ENCODE measurements around the gene ETS1. TPM values are rescaled to one million over a fixed set of nuclear protein-coding genes. Genes with fewer than 3 reads are reported as not detected.
A peak's percentile ranks its signal among the peaks of the same experiment; 100 is the strongest.

Gene ETS1
- total RNA-seq, 1 experiment from 2014 or later: 9.2 TPM

- peak; percentile 56 for DNase-seq (ENCODE audit: low read depth)
- in situ Hi-C loops (cut with HindIII; ENCODE audit: low pct_unique_long_range_greater_than_20kb, low sequenced_read_pairs): no loop called here
These were observed 69.7 kb downstream of the ETS1 start for GRCh38 chr11:128517451-128518230.

DNA sequence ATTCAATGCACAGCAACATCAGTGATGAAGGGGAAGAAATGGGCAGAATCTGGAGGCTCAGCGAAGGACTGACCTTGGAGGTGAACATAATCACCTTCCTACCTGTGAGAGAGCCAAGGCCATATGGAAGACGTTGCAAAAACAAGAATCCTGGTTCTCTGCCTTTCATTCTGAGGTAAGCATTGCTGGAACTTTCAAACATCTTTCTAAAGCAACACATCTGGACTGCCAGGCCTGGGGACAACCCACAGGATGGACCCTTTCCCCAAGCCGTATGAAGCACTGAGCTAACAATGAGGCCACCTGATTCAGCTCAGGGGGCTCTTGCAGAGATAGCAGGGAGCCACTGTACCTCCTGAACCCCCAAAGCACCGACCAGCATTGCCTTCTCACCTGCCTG lies 70.5 kb downstream of the ETS1 start:
- in situ Hi-C loops (cut with HindIII; ENCODE audit: low pct_unique_long_range_greater_than_20kb, low sequenced_read_pairs): no loop called here
- DNase-seq (ENCODE audit: low read depth): no peak

DNA sequence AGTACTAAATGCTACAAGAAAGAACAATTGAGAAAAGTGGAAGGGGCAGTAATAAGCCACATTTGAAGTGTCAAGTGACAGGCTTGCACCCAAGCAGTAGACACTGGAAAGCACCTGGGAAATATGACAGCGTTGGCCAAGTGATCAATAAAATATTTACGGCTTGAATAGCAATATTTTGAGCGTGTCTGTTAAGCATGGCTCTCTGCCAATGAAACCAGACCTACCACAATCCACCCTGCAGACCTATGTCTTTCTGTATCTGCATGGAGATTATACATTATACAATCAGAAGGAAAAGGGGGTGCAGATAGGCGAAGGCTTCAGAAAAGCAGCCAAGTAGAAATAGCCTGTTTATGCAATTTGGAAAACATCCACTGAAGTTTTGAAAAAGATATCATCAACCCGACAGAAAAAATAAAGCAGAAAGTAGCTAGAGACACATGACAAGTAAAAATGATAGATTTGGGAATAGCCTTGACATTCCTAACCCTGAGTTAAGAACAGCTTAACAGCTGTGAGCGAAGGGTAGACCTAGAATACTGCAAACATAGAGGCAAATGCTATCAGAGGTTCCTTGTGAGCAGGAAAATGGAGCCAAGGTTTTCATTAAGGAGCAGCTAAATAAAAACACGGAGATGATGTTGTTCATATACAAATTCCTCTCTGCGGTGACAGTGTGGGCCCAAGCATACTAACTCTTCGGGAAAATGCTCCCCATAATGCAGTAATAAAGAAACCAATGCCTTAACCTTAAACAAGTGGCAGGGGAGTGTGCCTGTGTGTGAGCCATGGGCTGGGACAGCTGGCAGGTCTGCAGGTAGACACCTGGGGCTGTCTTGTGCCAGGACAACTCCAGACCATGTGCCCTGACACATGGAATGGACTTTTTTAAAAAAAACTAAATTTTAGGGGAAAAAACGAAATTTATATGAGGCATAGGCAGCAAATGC lies 71.3 kb downstream of the ETS1 start:
- in situ Hi-C loops (cut with HindIII; ENCODE audit: low pct_unique_long_range_greater_than_20kb, low sequenced_read_pairs): no loop called here
- no peak for DNase-seq (ENCODE audit: low read depth)

- in situ Hi-C loops (cut with HindIII; ENCODE audit: low pct_unique_long_range_greater_than_20kb, low sequenced_read_pairs): no loop called here
- DNase-seq (ENCODE audit: low read depth): no peak
These were observed 72.3 kb downstream of the ETS1 start for GRCh38 chr11:128515086-128515485.

DNA sequence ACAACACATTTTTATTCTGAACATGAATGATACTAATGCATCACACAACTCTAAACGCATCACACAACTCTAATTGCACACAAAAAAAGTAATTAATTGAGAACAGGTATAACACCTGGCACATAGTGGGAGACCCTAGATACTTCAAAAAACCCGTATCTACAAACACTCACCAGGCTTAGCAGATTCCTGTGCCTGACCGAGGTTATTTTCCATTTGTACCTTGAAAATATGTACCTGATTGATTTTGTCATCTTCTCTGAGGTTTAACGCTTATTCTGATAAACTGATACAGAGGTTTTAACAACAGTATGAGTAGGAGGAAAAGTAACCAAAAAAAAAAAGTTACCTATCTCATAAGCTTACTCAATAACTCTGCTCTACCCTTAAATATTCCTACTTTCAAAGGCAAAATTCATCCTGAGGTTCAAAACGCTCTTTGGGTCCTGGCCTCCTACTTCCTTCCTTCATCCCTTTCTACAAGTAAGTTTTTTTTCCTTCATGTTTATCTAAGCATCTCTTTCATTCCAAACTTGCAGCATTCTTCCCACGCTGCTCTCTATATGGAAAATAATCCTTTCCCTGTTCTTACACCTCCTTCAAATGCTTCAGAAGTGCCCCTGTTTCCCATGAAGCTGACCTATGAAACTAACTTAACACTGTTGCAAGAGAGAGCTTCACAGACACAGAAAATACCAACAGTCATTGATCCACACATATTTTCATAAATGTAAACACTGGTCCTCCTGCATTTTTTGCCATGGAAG lies 73.3 kb downstream of the ETS1 start:
- in situ Hi-C loops (cut with HindIII; ENCODE audit: low pct_unique_long_range_greater_than_20kb, low sequenced_read_pairs): no loop called here
- no peak for DNase-seq (ENCODE audit: low read depth)

DNA sequence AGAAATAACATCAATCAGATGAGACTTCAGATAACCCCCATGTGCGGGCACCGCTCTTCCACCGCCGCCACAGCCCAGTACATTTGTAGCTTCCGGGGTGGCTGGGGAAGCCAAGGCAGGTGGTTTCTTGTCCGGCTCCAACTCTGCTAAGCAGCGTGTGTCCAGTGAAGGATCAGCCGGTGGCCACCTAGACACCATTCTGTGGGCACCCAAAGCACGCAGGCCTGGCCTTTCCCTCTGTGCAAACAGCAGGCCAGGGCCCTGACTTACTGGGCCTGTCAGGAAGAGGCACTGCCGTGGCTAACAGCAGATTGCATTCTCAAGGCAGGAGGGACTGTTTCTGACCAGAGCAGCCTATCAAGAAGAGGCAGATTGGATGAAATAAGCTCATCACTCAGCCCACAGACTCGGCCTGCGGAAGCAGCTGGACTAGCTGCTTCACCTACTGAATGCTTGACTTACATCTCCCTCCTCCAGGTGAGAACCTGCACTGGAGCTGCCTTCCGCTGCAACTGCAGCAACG lies 74.8 kb downstream of the ETS1 start:
- DNase-seq (ENCODE audit: low read depth): no peak
- in situ Hi-C loops (cut with HindIII; ENCODE audit: low pct_unique_long_range_greater_than_20kb, low sequenced_read_pairs): no loop called here

DNA sequence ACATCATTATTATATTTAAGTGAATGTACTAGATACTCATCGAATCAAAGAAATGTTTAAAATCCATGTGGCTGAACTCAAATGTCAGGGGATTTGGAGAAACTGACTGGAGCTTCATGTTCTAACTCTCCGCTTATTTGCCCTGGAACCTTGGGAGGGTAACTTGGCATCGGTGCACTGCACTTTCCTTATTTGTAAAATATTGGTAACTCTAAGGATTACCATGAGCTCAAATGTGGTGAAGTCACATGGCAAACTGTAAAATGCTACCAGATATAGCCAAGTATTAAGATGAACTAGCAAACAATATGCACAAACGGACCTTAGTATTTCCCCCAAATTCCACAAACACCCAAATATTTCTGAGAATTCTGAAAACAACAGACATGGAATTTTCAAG lies 75.6 kb downstream of the ETS1 start:
- in situ Hi-C loops (cut with HindIII; ENCODE audit: low pct_unique_long_range_greater_than_20kb, low sequenced_read_pairs): no loop called here
- DNase-seq (ENCODE audit: low read depth): no peak

- no peak for DNase-seq (ENCODE audit: low read depth)
- in situ Hi-C loops (cut with HindIII; ENCODE audit: low pct_unique_long_range_greater_than_20kb, low sequenced_read_pairs): no loop called here
These were observed 77.6 kb downstream of the ETS1 start for GRCh38 chr11:128509621-128510389.

GRCh38 chr11:128508770-128509510 lies 78.4 kb downstream of the ETS1 start:
- in situ Hi-C loops (cut with HindIII; ENCODE audit: low pct_unique_long_range_greater_than_20kb, low sequenced_read_pairs): no loop called here
- DNase-seq (ENCODE audit: low read depth): no peak

GRCh38 chr11:128507936-128508335 lies 79.4 kb downstream of the ETS1 start:
- in situ Hi-C loops (cut with HindIII; ENCODE audit: low pct_unique_long_range_greater_than_20kb, low sequenced_read_pairs): no loop called here
- no peak for DNase-seq (ENCODE audit: low read depth)

DNA sequence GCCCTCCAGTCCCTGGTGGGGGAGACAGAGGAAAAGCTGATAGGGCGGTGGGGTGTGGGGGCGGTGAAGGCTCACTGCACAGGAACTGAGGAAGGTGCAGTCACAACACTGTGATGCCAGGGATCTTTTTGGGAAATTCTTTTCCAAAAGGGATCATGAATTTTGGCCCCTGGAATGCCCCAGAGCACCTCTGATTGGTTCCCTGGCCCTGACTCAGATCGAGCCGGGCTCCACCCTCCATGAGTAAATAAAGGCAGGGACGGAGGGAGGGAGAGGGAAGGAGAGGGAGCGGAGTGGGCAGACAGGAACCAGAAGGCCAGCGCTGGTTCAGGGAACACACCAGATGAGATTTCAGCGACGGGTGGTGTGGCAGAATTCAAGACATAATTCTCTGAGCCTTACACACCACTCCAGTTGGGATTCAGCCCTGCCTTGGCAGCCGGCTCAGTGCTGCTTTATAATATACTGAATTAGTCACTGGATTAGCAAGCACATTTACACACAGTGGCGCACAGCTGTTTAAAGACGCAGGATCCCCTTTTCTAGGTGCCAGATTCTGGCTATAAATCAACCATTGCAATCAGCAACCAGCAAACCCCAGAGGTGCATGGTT lies 80.3 kb downstream of the ETS1 start:
- peak; percentile 70 for DNase-seq (ENCODE audit: low read depth)
- in situ Hi-C loops (cut with HindIII; ENCODE audit: low pct_unique_long_range_greater_than_20kb, low sequenced_read_pairs): no loop called here

DNA sequence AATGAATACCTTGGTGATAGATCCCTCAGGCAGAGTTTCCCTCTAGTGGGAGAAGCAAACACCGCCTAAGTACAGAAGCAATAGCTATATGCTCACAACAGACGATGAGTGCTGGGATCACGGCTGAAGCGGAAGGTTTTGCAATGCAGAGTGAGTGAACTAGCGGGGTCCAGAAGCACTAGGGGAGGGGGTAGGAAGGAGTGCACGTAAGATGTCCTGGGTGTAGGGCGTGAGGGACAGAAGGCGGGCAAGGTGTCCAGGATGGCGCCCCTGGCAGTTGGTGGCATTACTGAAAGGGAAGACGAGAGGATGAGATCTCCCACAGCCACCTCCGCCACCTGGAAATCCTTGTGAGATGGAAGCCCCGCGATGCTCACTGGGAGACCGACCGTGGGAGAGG lies 81.0 kb downstream of the ETS1 start:
- in situ Hi-C loops (cut with HindIII; ENCODE audit: low pct_unique_long_range_greater_than_20kb, low sequenced_read_pairs): no loop called here
- no peak for DNase-seq (ENCODE audit: low read depth)

GRCh38 chr11:128505449-128506065 lies 81.8 kb downstream of the ETS1 start:
- in situ Hi-C loops (cut with HindIII; ENCODE audit: low pct_unique_long_range_greater_than_20kb, low sequenced_read_pairs): no loop called here
- no peak for DNase-seq (ENCODE audit: low read depth)

- DNase-seq (ENCODE audit: low read depth): no peak
- in situ Hi-C loops (cut with HindIII; ENCODE audit: low pct_unique_long_range_greater_than_20kb, low sequenced_read_pairs): no loop called here
These were observed 82.9 kb downstream of the ETS1 start for GRCh38 chr11:128504486-128504885.

GRCh38 chr11:128503245-128503991 lies 83.9 kb downstream of the ETS1 start:
- in situ Hi-C loops (cut with HindIII; ENCODE audit: low pct_unique_long_range_greater_than_20kb, low sequenced_read_pairs): no loop called here
- no peak for DNase-seq (ENCODE audit: low read depth)

- in situ Hi-C loops (cut with HindIII; ENCODE audit: low pct_unique_long_range_greater_than_20kb, low sequenced_read_pairs): no loop called here
- no peak for DNase-seq (ENCODE audit: low read depth)
These were observed 84.6 kb downstream of the ETS1 start for GRCh38 chr11:128502726-128503125.
